A549 (cell line): ENCODE results near the gene NAV2. TPM values are rescaled to one million over a fixed set of nuclear protein-coding genes. Genes with fewer than 3 reads are reported as not detected.

Experiments
- ATAC-seq, 2 experiments: fragments of 200-7000 bp in 1 of 2; fragments of >200 bp in 1 of 2; cut with Nextera tagmentation in 1 of 2; cut with Tn5 transposase in 1 of 2; 3 replicates each; pipeline versions ENCODE4 v1.8.0 to v1.9.1; 2018 to 2020; ENCODE audit warnings: mild to moderate bottlenecking in 1 of 2, moderate library complexity in 1 of 2
- CTCF ChIA-PET: fragments of 300-600 bp; sonication (Branson Sonifier 250); formaldehyde crosslinking; extraction: SDS; loops from one replicate; lab custom pipeline; 2021; ENCODE audit warnings: antibody characterized with exemption, inconsistent platforms; lab: Yijun Ruan, JAX
- POLR2A ChIA-PET: fragments of 350-600 bp; formaldehyde crosslinking; extraction: SDS; loops from one replicate; lab custom pipeline; 2021; ENCODE audit warnings: antibody characterized with exemption, inconsistent platforms; lab: Yijun Ruan, JAX
- DNase-seq, 2 experiments: peaks; one replicate each; pipeline versions ENCODE4 v3.0.0 to v3.0.0-alpha.2; 2011 to 2016; ENCODE audit warnings: low read depth in 1 of 2, low spot score in 1 of 2
- FAIRE-seq: peaks from 2 replicates; lab custom pipeline; 2011; peaks lifted over from hg19 to GRCh38; lab: Jason Lieb, UNC
- H3K27ac ChIP-seq, 2 experiments: fragments of >200 bp; sonication (Bioruptor Twin); formaldehyde crosslinking; 3 replicates each; pipeline ENCODE4 v1.5.1; 2016 to 2017
- H3K4me1 ChIP-seq: fragments of >200 bp; sonication (Bioruptor Twin); formaldehyde crosslinking; 3 replicates; pipeline ENCODE4 v1.6.1; 2016
- H3K4me2 ChIP-seq: fragments of >200 bp; sonication (Bioruptor Twin); formaldehyde crosslinking; 3 replicates; pipeline ENCODE4 v1.6.1; 2016
- H3K4me3 ChIP-seq: fragments of >200 bp; sonication (Bioruptor Twin); formaldehyde crosslinking; 3 replicates; pipeline ENCODE4 v1.5.1; 2016
- H3K9me3 ChIP-seq: fragments of >200 bp; sonication (Bioruptor Twin); formaldehyde crosslinking; 3 replicates; pipeline ENCODE4 v1.6.1; 2016
- CBX2 ChIP-seq: fragments of 200-600 bp; sonication (generic); IDR thresholded peaks from 2 replicates; pipeline ENCODE4 v1.6.1; 2016; ENCODE audit warnings: low read depth, mild to moderate bottlenecking, borderline replicate concordance
- CEBPB ChIP-seq, 2 experiments: fragments of >200 bp in 1 of 2; sonication (Bioruptor Twin) in 1 of 2; formaldehyde crosslinking in 1 of 2; IDR thresholded peaks; 2 replicates each; pipeline ENCODE4 v1.6.1; 2012 to 2016
- CHD4 ChIP-seq: fragments of 200-600 bp; sonication (generic); IDR thresholded peaks from 2 replicates; pipeline ENCODE4 v1.6.1; 2016; ENCODE audit warnings: antibody characterized with exemption, mild to moderate bottlenecking, borderline replicate concordance
- E2F6 ChIP-seq: IDR thresholded peaks from 2 replicates; pipeline ENCODE4 v1.6.1; 2012; ENCODE audit warnings: low read depth, borderline replicate concordance
- EHF ChIP-seq: fragments of 250-450 bp; sonication (Bioruptor Pico); IDR thresholded peaks from 2 replicates; pipeline ENCODE4 v1.5.0; 2020; ENCODE audit warnings: mild to moderate bottlenecking
- EHMT2 ChIP-seq: fragments of 200-600 bp; sonication (generic); IDR thresholded peaks from 2 replicates; pipeline ENCODE4 v1.6.1; 2016; ENCODE audit warnings: antibody characterized with exemption, low read depth, mild to moderate bottlenecking, moderate library complexity
- ELK1 ChIP-seq: fragments of 150-350 bp; IDR thresholded peaks from 2 replicates; pipeline ENCODE4 v1.6.1; 2014; ENCODE audit warnings: low read depth, mild to moderate bottlenecking, low read length
- EP300 ChIP-seq, 2 experiments: fragments of >200 bp; sonication (Bioruptor Twin); formaldehyde crosslinking; IDR thresholded peaks; 2 replicates in 1 of 2; 3 replicates in 1 of 2; pipeline ENCODE4 v1.6.1; 2016 to 2017
- ESRRA ChIP-seq: fragments of 150-350 bp; IDR thresholded peaks from 2 replicates; pipeline ENCODE4 v1.6.1; 2014; ENCODE audit warnings: mild to moderate bottlenecking, low read length, borderline replicate concordance
- FOSB ChIP-seq: fragments of 250-450 bp; sonication (Bioruptor Pico); IDR thresholded peaks from 2 replicates; pipeline ENCODE4 v1.5.0; 2020; ENCODE audit warnings: mild to moderate bottlenecking, moderate library complexity
- FOXS1 ChIP-seq: fragments of 250-450 bp; sonication (Bioruptor Pico); IDR thresholded peaks from 2 replicates; pipeline ENCODE4 v1.5.0; 2020; ENCODE audit warnings: mild to moderate bottlenecking, moderate library complexity
- GATA3 ChIP-seq: IDR thresholded peaks from 2 replicates; pipeline ENCODE4 v1.6.1; 2012; ENCODE audit warnings: borderline replicate concordance
- HEYL ChIP-seq: fragments of 250-450 bp; sonication (Bioruptor Pico); IDR thresholded peaks from 2 replicates; pipeline ENCODE4 v1.8.0; 2021; ENCODE audit warnings: mild to moderate bottlenecking, moderate library complexity
- JUNB ChIP-seq: fragments of >200 bp; sonication (Bioruptor Twin); formaldehyde crosslinking; IDR thresholded peaks from 2 replicates; pipeline ENCODE4 v1.6.1; 2016
- MAFK ChIP-seq: fragments of 450-650 bp; IDR thresholded peaks from 2 replicates; pipeline ENCODE4 v1.6.1; 2014; ENCODE audit not compliant: partially characterized antibody
- MAZ ChIP-seq: fragments of 150-350 bp; IDR thresholded peaks from 2 replicates; pipeline ENCODE4 v1.6.1; 2014; ENCODE audit warnings: antibody characterized with exemption, low read depth, low read length, borderline replicate concordance
- MYC ChIP-seq: IDR thresholded peaks from 2 replicates; pipeline ENCODE4 v1.6.1; 2012; ENCODE audit warnings: mild to moderate bottlenecking, inconsistent platforms, low read length, improper control_type of control experiment, borderline replicate concordance
- NFE2L2 ChIP-seq: fragments of 150-350 bp; conservative IDR thresholded peaks from 2 replicates; pipeline ENCODE4 v1.6.1; 2014; ENCODE audit warnings: low read length
- PHF8 ChIP-seq: fragments of 200-600 bp; sonication (generic); IDR thresholded peaks from 2 replicates; pipeline ENCODE4 v1.6.1; 2016; ENCODE audit warnings: low read depth, mild to moderate bottlenecking, antibody characterized with exemption, moderate library complexity, borderline replicate concordance
- RAD21 ChIP-seq, 2 experiments: fragments of >200 bp in 1 of 2; sonication (Bioruptor Twin) in 1 of 2; formaldehyde crosslinking in 1 of 2; IDR thresholded peaks in 1 of 2; conservative IDR thresholded peaks in 1 of 2; 2 replicates in 1 of 2; 3 replicates in 1 of 2; pipeline ENCODE4 v1.6.1; 2012 to 2018; ENCODE audit warnings: inconsistent platforms in 1 of 2
- SMC3 ChIP-seq: fragments of >200 bp; sonication (Bioruptor Twin); formaldehyde crosslinking; IDR thresholded peaks from 3 replicates; pipeline ENCODE4 v1.6.1; 2018; ENCODE audit warnings: inconsistent platforms
- WGBS: methylation state at CpG from one replicate; pipeline ENCODE4 v1.1.6; 2017; ENCODE audit errors: missing lambda C conversion rate; 5-methylcytosine and 5-hydroxymethylcytosine counted together
- polyA plus RNA-seq, 4 experiments: library from polyadenylated mRNA; depleted of rRNA in 3 of 4; stranded (reverse); fragments of >200 nt; fragmentation: RNase III in 1 of 4; extraction: RNeasy Plus Mini Kit Qiagen cat#74134 plus additional on column Dnase treatment in 1 of 4; gene quantifications; 2 replicates in 3 of 4; 3 replicates in 1 of 4; pipeline ENCODE4 v1.2.3, GENCODE V29; 2011 to 2017
- TF ChIP-seq, protein P1 (sequence below): IDR thresholded peaks from 2 replicates; pipeline ENCODE4 v1.6.1; 2012
- TF ChIP-seq, protein P2 (sequence below): fragments of 250-450 bp; sonication (Bioruptor Pico); IDR thresholded peaks from 2 replicates; pipeline ENCODE4 v1.5.0; 2021; ENCODE audit warnings: mild to moderate bottlenecking, moderate library complexity, borderline replicate concordance
- TF ChIP-seq, protein P3 (sequence below): fragments of 450-650 bp; IDR thresholded peaks from 2 replicates; pipeline ENCODE4 v1.6.1; 2014; ENCODE audit warnings: antibody characterized with exemption
- TF ChIP-seq, protein P4 (sequence below): fragments of >200 bp; sonication (Bioruptor Twin); formaldehyde crosslinking; IDR thresholded peaks from 3 replicates; pipeline ENCODE4 v1.6.1; 2016
- TF ChIP-seq, protein P5 (sequence below): fragments of >200 bp; sonication (Bioruptor Twin); formaldehyde crosslinking; IDR thresholded peaks from 3 replicates; pipeline ENCODE4 v1.5.1; 2016

The NAV2 gene
- polyA plus RNA-seq, 2 of the 4 experiments (the other 2 are of a cell fraction), result 4.9 to 19.8 TPM

GRCh38 chr11:19663206-19663605, 49.4 kb upstream of the NAV2 start:
- Histone ChIP-seq H3K27ac (peak overlapping the region in 1 of 2 experiments; percentile 17; a peak in 1 of 6 replicates), H3K9me3 (no peaks in the 10 kb centered on the region)
- CTCF ChIA-PET, result interaction anchor here (0.6 to 2.4 kb wide), 2 partner anchors 99 to 263 kb away, joined by 3 to 6 read pairs; no protein-coding TSS in a partner anchor
- WGBS, result 15% methylated on average over 1 of the region's 1 CpG
- TF ChIP-seq GATA3 (no peak), ELK1 (no peak), SMC3 (no peak), MAFK (no peak), FOSB (CRISPR knock-in tag) (no peak), E2F6 (no peak), RAD21 (conservative IDR thresholded peaks at IDR 0.05 in 1 of 2, IDR thresholded peaks at IDR 0.05 in 1 of 2) (no peak), EHF (CRISPR knock-in tag) (no peak), MAZ (no peak), NFE2L2 (no peak), EHMT2 (no peak)
- TF ChIP-seq, protein P1, sequence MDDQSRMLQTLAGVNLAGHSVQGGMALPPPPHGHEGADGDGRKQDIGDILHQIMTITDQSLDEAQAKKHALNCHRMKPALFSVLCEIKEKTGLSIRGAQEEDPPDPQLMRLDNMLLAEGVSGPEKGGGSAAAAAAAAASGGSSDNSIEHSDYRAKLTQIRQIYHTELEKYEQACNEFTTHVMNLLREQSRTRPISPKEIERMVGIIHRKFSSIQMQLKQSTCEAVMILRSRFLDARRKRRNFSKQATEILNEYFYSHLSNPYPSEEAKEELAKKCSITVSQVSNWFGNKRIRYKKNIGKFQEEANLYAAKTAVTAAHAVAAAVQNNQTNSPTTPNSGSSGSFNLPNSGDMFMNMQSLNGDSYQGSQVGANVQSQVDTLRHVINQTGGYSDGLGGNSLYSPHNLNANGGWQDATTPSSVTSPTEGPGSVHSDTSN, result no peak
- TF ChIP-seq, all 56 proteins: peak for 0
- no peak overlapping the region for H3K4me3 ChIP-seq
- no peak for ATAC-seq
- DNase-seq, result no peak
- peaks cover 28% of the 10 kb centered on the region for H3K4me1 ChIP-seq
- FAIRE-seq, result no peak
- no peak overlapping the region for H3K4me2 ChIP-seq
- POLR2A ChIA-PET, result interaction anchor here (0.6 to 1.2 kb wide), 2 partner anchors 11 to 49 kb away, joined by 3 to 4 read pairs; partner anchors contain the start of gene NAV2

GRCh38 chr11:19664886-19665548, 47.6 kb upstream of the NAV2 start:
- ChIA-PET CTCF (interaction anchor here (0.9 to 2.4 kb wide), 6 partner anchors 9 to 111 kb away, joined by 3 to 6 read pairs (median 4); no protein-coding TSS in a partner anchor), POLR2A (no interaction called here)
- ATAC-seq (no peak), DNase-seq (no peak), FAIRE-seq (no peak)
- peak overlapping the region; percentile 26; the same call in 1 of the 3 replicates for H3K4me2 ChIP-seq
- peak overlapping the region; percentile 15 to 67; a peak in 3 of 6 replicates for H3K27ac ChIP-seq
- 49% methylated on average over 4 of the region's 4 CpGs for WGBS
- H3K4me1 ChIP-seq, result peaks cover 37% of the 10 kb centered on the region
- H3K4me3 ChIP-seq, result no peak overlapping the region
- H3K9me3 ChIP-seq, result no peaks in the 10 kb centered on the region
- TF ChIP-seq GATA3, result no peak
- TF ChIP-seq, protein P2, sequence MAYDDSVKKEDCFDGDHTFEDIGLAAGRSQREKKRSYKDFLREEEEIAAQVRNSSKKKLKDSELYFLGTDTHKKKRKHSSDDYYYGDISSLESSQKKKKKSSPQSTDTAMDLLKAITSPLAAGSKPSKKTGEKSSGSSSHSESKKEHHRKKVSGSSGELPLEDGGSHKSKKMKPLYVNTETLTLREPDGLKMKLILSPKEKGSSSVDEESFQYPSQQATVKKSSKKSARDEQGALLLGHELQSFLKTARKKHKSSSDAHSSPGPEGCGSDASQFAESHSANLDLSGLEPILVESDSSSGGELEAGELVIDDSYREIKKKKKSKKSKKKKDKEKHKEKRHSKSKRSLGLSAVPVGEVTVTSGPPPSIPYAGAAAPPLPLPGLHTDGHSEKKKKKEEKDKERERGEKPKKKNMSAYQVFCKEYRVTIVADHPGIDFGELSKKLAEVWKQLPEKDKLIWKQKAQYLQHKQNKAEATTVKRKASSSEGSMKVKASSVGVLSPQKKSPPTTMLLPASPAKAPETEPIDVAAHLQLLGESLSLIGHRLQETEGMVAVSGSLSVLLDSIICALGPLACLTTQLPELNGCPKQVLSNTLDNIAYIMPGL (CRISPR knock-in tag), result no peak
- no peak for TF ChIP-seq PHF8
- TF ChIP-seq CBX2, result no peak
- TF ChIP-seq EP300 (IDR thresholded peaks at IDR 0.05), result no peak
- TF ChIP-seq, protein P3, sequence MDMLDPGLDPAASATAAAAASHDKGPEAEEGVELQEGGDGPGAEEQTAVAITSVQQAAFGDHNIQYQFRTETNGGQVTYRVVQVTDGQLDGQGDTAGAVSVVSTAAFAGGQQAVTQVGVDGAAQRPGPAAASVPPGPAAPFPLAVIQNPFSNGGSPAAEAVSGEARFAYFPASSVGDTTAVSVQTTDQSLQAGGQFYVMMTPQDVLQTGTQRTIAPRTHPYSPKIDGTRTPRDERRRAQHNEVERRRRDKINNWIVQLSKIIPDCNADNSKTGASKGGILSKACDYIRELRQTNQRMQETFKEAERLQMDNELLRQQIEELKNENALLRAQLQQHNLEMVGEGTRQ, result no peak
- no peak for TF ChIP-seq JUNB
- TF ChIP-seq MAFK, result no peak
- TF ChIP-seq HEYL (CRISPR knock-in tag), result no peak
- TF ChIP-seq, protein P4, sequence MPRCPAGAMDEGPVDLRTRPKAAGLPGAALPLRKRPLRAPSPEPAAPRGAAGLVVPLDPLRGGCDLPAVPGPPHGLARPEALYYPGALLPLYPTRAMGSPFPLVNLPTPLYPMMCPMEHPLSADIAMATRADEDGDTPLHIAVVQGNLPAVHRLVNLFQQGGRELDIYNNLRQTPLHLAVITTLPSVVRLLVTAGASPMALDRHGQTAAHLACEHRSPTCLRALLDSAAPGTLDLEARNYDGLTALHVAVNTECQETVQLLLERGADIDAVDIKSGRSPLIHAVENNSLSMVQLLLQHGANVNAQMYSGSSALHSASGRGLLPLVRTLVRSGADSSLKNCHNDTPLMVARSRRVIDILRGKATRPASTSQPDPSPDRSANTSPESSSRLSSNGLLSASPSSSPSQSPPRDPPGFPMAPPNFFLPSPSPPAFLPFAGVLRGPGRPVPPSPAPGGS, result no peak
- no peak for TF ChIP-seq CEBPB (IDR thresholded peaks at IDR 0.05)
- no peak for TF ChIP-seq MYC
- TF ChIP-seq, protein P5, sequence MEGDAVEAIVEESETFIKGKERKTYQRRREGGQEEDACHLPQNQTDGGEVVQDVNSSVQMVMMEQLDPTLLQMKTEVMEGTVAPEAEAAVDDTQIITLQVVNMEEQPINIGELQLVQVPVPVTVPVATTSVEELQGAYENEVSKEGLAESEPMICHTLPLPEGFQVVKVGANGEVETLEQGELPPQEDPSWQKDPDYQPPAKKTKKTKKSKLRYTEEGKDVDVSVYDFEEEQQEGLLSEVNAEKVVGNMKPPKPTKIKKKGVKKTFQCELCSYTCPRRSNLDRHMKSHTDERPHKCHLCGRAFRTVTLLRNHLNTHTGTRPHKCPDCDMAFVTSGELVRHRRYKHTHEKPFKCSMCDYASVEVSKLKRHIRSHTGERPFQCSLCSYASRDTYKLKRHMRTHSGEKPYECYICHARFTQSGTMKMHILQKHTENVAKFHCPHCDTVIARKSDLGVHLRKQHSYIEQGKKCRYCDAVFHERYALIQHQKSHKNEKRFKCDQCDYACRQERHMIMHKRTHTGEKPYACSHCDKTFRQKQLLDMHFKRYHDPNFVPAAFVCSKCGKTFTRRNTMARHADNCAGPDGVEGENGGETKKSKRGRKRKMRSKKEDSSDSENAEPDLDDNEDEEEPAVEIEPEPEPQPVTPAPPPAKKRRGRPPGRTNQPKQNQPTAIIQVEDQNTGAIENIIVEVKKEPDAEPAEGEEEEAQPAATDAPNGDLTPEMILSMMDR, result no peak
- no peak for TF ChIP-seq ESRRA
- TF ChIP-seq FOXS1 (CRISPR knock-in tag), result no peak
- no peak for TF ChIP-seq CHD4
